ENCODE data around the gene RPP21.

The RPP21 gene

DNA sequence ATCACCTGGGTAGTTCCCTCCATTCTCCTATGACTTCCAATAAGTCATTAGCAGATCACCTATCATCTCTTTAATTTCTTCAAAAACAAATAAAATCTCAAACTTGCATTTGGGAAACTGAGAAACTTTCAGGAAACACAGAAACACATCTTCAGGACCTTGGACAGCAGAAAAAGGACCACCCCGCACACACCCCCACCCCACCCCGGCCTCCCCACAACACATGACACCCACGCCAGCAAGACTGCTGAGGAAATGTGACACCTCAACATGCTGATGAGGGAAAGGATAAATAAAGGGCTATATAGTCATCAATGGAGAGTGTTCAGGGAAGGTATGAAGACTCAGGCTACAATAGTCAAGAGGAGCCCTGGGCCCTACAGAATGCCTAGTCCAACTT lies 33.9 kb upstream of the RPP21 start:
- no peaks in the 10 kb centered on the region for H3K4me1 ChIP-seq (ENCODE audit: control insufficient read depth, insufficient read depth, low read length)
- no peak overlapping the region for H3K4me3 ChIP-seq (ENCODE audit: low read depth, low read length)
- no peaks in the 10 kb centered on the region for H3K9me3 ChIP-seq (ENCODE audit: control insufficient read depth, insufficient read depth, low read depth, low read length)
- TF ChIP-seq, protein P1, sequence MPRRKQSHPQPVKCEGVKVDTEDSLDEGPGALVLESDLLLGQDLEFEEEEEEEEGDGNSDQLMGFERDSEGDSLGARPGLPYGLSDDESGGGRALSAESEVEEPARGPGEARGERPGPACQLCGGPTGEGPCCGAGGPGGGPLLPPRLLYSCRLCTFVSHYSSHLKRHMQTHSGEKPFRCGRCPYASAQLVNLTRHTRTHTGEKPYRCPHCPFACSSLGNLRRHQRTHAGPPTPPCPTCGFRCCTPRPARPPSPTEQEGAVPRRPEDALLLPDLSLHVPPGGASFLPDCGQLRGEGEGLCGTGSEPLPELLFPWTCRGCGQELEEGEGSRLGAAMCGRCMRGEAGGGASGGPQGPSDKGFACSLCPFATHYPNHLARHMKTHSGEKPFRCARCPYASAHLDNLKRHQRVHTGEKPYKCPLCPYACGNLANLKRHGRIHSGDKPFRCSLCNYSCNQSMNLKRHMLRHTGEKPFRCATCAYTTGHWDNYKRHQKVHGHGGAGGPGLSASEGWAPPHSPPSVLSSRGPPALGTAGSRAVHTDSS (tag by site-specific recombination; IDR thresholded peaks at IDR 0.05): no peak
- TF ChIP-seq GFI1B (tag by site-specific recombination; IDR thresholded peaks at IDR 0.05): no peak
- TF ChIP-seq, protein P2, sequence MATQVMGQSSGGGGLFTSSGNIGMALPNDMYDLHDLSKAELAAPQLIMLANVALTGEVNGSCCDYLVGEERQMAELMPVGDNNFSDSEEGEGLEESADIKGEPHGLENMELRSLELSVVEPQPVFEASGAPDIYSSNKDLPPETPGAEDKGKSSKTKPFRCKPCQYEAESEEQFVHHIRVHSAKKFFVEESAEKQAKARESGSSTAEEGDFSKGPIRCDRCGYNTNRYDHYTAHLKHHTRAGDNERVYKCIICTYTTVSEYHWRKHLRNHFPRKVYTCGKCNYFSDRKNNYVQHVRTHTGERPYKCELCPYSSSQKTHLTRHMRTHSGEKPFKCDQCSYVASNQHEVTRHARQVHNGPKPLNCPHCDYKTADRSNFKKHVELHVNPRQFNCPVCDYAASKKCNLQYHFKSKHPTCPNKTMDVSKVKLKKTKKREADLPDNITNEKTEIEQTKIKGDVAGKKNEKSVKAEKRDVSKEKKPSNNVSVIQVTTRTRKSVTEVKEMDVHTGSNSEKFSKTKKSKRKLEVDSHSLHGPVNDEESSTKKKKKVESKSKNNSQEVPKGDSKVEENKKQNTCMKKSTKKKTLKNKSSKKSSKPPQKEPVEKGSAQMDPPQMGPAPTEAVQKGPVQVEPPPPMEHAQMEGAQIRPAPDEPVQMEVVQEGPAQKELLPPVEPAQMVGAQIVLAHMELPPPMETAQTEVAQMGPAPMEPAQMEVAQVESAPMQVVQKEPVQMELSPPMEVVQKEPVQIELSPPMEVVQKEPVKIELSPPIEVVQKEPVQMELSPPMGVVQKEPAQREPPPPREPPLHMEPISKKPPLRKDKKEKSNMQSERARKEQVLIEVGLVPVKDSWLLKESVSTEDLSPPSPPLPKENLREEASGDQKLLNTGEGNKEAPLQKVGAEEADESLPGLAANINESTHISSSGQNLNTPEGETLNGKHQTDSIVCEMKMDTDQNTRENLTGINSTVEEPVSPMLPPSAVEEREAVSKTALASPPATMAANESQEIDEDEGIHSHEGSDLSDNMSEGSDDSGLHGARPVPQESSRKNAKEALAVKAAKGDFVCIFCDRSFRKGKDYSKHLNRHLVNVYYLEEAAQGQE (tag by site-specific recombination; IDR thresholded peaks at IDR 0.05): peak; percentile 88
- ChIA-PET CTCF (no interaction called here), POLR2A (interaction anchor here (0.6 kb wide), 1 partner anchor 15 kb away, joined by 3 read pairs; no protein-coding TSS in a partner anchor)
- no peak overlapping the region for H3K27ac ChIP-seq (ENCODE audit: extremely low read depth, low read depth, low read length)
- H3K36me3 ChIP-seq (ENCODE audit: control insufficient read depth in 2 of 2, insufficient read depth in 1 of 2, low read length in 2 of 2): peaks cover 0 to 40% of the 10 kb centered on the region in 2 experiments; a peak in 2 of 3 replicates

DNA sequence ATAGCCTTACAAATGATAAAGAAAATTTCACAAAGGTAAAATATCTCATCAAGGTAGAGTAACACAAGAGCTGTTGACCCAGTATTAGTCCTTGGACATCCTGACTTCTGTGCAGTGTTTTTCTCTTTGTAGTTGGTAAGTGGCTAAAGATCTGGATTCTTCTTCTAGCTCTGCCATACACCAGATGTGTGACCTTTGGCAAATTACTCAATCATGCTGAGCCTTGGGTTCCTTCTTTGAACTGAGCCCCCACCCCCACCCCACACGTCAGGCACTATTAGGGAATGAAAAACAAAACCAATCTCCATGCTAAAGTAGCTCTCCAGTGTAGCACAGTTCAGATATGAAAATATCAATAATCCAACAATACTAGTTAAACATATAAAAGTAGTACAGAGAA lies 33.3 kb upstream of the RPP21 start:
- Histone ChIP-seq H3K36me3 (ENCODE audit: control insufficient read depth in 2 of 2, insufficient read depth in 1 of 2, low read length in 2 of 2) (peaks cover 0 to 46% of the 10 kb centered on the region in 2 experiments; a peak in 2 of 3 replicates), H3K9me3 (ENCODE audit: control insufficient read depth, insufficient read depth, low read depth, low read length) (no peaks in the 10 kb centered on the region), H3K27ac (ENCODE audit: extremely low read depth, low read depth, low read length) (no peak overlapping the region), H3K4me3 (ENCODE audit: low read depth, low read length) (no peak overlapping the region), H3K4me1 (ENCODE audit: control insufficient read depth, insufficient read depth, low read length) (no peaks in the 10 kb centered on the region)
- ChIA-PET CTCF (interaction anchor here (0.7 kb wide), 1 partner anchor 8 kb away, joined by 3 read pairs; no protein-coding TSS in a partner anchor), POLR2A (interaction anchor here (0.6 kb wide), 1 partner anchor 99 kb away, joined by 4 read pairs; the partner anchor contains the start of gene TRIM26)
- TF ChIP-seq SALL2 (tag by site-specific recombination; IDR thresholded peaks at IDR 0.05; ENCODE audit: borderline replicate concordance): no peak
- TF ChIP-seq ZNF341 (tag by site-specific recombination; IDR thresholded peaks at IDR 0.05; ENCODE audit: low read depth): no peak
- no peak for TF ChIP-seq SETDB1 (IDR thresholded peaks at IDR 0.05; ENCODE audit: insufficient read length, low read length)
- TF ChIP-seq ZEB2 (tag by site-specific recombination; IDR thresholded peaks at IDR 0.05): no peak
- no peak for TF ChIP-seq ZBTB21 (tag by site-specific recombination; IDR thresholded peaks at IDR 0.05)
- TF ChIP-seq HOXC10 (CRISPR knock-in tag; IDR thresholded peaks at IDR 0.05): no peak

DNA sequence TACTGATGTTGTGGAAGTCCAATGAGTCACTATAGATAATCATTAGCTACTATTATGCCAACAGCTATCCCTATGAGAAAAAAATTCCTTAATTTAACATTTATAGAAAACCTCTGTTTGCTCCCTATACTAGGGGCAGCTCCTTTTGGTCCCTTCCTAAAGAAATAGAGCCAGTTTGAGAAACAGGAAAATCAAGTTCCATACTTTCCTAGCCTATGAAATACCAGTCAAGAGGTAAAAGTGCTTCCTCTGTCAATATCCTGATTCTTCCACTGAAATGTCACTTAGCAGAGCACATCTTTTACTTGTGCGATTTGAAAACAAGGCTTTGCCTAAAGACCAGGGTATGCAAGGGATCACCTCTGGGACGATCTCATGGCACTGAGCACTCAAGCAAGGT lies 32.7 kb upstream of the RPP21 start:
- H3K36me3 ChIP-seq (ENCODE audit: control insufficient read depth in 2 of 2, insufficient read depth in 1 of 2, low read length in 2 of 2): peaks cover 0 to 48% of the 10 kb centered on the region in 2 experiments; a peak in 2 of 3 replicates
- H3K4me3 ChIP-seq (ENCODE audit: low read depth, low read length): no peak overlapping the region
- no peak overlapping the region for H3K27ac ChIP-seq (ENCODE audit: extremely low read depth, low read depth, low read length)
- ChIA-PET CTCF (no interaction called here), POLR2A (interaction anchor here (0.6 to 1.6 kb wide), 2 partner anchors 14 to 99 kb away, joined by 3 to 4 read pairs; partner anchors contain the start of genes TRIM26 and TRIM39)
- H3K9me3 ChIP-seq (ENCODE audit: control insufficient read depth, insufficient read depth, low read depth, low read length): no peaks in the 10 kb centered on the region
- H3K4me1 ChIP-seq (ENCODE audit: control insufficient read depth, insufficient read depth, low read length): no peaks in the 10 kb centered on the region
- TF ChIP-seq, protein P3, sequence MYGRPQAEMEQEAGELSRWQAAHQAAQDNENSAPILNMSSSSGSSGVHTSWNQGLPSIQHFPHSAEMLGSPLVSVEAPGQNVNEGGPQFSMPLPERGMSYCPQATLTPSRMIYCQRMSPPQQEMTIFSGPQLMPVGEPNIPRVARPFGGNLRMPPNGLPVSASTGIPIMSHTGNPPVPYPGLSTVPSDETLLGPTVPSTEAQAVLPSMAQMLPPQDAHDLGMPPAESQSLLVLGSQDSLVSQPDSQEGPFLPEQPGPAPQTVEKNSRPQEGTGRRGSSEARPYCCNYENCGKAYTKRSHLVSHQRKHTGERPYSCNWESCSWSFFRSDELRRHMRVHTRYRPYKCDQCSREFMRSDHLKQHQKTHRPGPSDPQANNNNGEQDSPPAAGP (tag by site-specific recombination; IDR thresholded peaks at IDR 0.05): no peak
- TF ChIP-seq ZNF175 (tag by site-specific recombination; IDR thresholded peaks at IDR 0.05) (no peak), ZNF670 (tag by site-specific recombination; IDR thresholded peaks at IDR 0.05; ENCODE audit: low read depth) (no peak), GLI4 (tag by site-specific recombination; IDR thresholded peaks at IDR 0.05) (no peak), ZNF394 (tag by site-specific recombination; IDR thresholded peaks at IDR 0.05; ENCODE audit: borderline replicate concordance) (no peak), ZBTB17 (tag by site-specific recombination; IDR thresholded peaks at IDR 0.05) (no peak), ZBTB20 (tag by site-specific recombination; IDR thresholded peaks at IDR 0.05) (no peak), ZNF223 (tag by site-specific recombination; IDR thresholded peaks at IDR 0.05) (no peak), HOXC10 (CRISPR knock-in tag; IDR thresholded peaks at IDR 0.05) (no peak), ZNF24 (tag by site-specific recombination; IDR thresholded peaks at IDR 0.05) (no peak)
- TF ChIP-seq, protein P4, sequence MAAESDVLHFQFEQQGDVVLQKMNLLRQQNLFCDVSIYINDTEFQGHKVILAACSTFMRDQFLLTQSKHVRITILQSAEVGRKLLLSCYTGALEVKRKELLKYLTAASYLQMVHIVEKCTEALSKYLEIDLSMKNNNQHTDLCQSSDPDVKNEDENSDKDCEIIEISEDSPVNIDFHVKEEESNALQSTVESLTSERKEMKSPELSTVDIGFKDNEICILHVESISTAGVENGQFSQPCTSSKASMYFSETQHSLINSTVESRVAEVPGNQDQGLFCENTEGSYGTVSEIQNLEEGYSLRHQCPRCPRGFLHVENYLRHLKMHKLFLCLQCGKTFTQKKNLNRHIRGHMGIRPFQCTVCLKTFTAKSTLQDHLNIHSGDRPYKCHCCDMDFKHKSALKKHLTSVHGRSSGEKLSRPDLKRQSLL (tag by site-specific recombination; IDR thresholded peaks at IDR 0.05): no peak
- TF ChIP-seq, protein P5, sequence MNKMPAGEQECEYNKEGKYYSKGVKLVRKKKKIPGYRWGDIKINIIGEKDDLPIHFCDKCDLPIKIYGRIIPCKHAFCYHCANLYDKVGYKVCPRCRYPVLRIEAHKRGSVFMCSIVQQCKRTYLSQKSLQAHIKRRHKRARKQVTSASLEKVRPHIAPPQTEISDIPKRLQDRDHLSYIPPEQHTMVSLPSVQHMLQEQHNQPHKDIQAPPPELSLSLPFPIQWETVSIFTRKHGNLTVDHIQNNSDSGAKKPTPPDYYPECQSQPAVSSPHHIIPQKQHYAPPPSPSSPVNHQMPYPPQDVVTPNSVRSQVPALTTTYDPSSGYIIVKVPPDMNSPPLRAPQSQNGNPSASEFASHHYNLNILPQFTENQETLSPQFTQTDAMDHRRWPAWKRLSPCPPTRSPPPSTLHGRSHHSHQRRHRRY (tag by site-specific recombination; IDR thresholded peaks at IDR 0.05): no peak
- TF ChIP-seq, protein P6, sequence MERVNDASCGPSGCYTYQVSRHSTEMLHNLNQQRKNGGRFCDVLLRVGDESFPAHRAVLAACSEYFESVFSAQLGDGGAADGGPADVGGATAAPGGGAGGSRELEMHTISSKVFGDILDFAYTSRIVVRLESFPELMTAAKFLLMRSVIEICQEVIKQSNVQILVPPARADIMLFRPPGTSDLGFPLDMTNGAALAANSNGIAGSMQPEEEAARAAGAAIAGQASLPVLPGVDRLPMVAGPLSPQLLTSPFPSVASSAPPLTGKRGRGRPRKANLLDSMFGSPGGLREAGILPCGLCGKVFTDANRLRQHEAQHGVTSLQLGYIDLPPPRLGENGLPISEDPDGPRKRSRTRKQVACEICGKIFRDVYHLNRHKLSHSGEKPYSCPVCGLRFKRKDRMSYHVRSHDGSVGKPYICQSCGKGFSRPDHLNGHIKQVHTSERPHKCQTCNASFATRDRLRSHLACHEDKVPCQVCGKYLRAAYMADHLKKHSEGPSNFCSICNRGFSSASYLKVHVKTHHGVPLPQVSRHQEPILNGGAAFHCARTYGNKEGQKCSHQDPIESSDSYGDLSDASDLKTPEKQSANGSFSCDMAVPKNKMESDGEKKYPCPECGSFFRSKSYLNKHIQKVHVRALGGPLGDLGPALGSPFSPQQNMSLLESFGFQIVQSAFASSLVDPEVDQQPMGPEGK (tag by site-specific recombination; IDR thresholded peaks at IDR 0.05): no peak
